HG03521 (cell line): ENCODE measurements around the gene IRF2.
A peak's percentile ranks its signal among the peaks of the same experiment; 100 is the strongest.

Experiments used
- ATAC-seq: cut with Tn5 transposase; IDR thresholded peaks from one replicate; pipeline ENCODE4 v1.9.1; 2021; ENCODE audit warnings: mild to moderate bottlenecking, moderate library complexity; ENCODE audit not compliant: unreplicated experiment

Gene IRF2

GRCh38 chr4:184475096-184475461 lies 729 bp upstream of the IRF2 start:
- peak; percentile 16 for ATAC-seq

- no peak for ATAC-seq
Observed at GRCh38 chr4:184473499-184474262, 669 bp downstream of the IRF2 start.

GRCh38 chr4:184472614-184473498 lies 1.5 kb downstream of the IRF2 start:
- ATAC-seq: peak; percentile 26

- ATAC-seq: no peak
Observed at GRCh38 chr4:184471881-184472613, 2.3 kb downstream of the IRF2 start.

- no peak for ATAC-seq
Observed at GRCh38 chr4:184470785-184471110, 3.6 kb downstream of the IRF2 start.

GRCh38 chr4:184466634-184467033 lies 7.7 kb downstream of the IRF2 start:
- no peak for ATAC-seq

- ATAC-seq: no peak
Observed at GRCh38 chr4:184464759-184465454, 9.4 kb downstream of the IRF2 start.

- no peak for ATAC-seq
Observed at GRCh38 chr4:184463856-184464255, 10.5 kb downstream of the IRF2 start.

- ATAC-seq: no peak
Observed at GRCh38 chr4:184463158-184463557, 11.2 kb downstream of the IRF2 start.

GRCh38 chr4:184462724-184463123 lies 11.6 kb downstream of the IRF2 start:
- no peak for ATAC-seq

- ATAC-seq: no peak
Observed at GRCh38 chr4:184461711-184462441, 12.5 kb downstream of the IRF2 start.

GRCh38 chr4:184460499-184461285 lies 13.7 kb downstream of the IRF2 start:
- no peak for ATAC-seq

- ATAC-seq: no peak
Observed at GRCh38 chr4:184459413-184459812, 14.9 kb downstream of the IRF2 start.

- peak; percentile 34 for ATAC-seq
Observed at GRCh38 chr4:184457535-184458249, 16.7 kb downstream of the IRF2 start.

- ATAC-seq: no peak
Observed at GRCh38 chr4:184456337-184456736, 18.0 kb downstream of the IRF2 start.

- no peak for ATAC-seq
Observed at GRCh38 chr4:184455299-184455698, 19.1 kb downstream of the IRF2 start.

GRCh38 chr4:184453365-184454160 lies 20.8 kb downstream of the IRF2 start:
- peak; percentile 48 for ATAC-seq

- no peak for ATAC-seq
Observed at GRCh38 chr4:184452740-184453139, 21.6 kb downstream of the IRF2 start.
